ENCODE measurements around the gene HNRNPK.

DNA sequence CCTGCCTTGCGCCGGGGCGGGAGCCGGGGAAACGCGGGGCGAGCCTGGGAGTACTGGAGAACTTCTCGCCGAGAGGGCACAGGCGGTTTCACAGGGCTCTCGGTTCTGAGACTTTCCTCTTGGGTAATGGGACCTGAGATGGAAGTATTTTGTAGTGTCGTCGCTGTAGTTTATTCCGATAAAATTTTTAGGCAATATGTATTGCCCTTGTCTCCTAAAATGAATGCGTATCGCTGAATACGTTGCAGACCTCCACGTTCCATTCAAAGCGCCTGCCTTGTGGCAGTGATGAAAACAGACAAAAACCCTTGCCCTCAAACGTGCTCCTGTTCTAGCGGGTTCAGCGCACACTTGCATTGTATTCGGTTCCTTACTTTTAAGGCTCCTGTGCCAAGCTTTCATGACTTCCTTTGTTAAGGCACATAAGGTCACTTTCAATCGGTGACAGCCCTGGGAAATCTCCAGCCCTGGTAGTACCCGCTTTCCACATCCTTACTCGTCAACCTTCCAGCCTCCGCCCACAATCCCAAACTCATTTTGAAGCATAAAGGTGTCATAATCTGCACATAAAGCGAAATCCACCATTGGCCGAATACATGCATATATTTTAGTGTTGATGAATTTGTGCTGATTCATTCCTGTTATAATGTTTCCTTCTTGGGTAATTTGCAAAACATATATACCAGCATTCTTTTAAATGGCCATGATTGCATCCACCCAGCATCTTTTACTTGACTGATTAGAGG is 1.3 kb upstream of the HNRNPK start:
- TF ChIP-seq TCF12 (IDR thresholded peaks at IDR 0.05; ENCODE audit: low read depth, low read length) (no peak), RCOR1 (conservative IDR thresholded peaks at IDR 0.05; ENCODE audit: low read depth, low read length) (no peak), GABPA (IDR thresholded peaks at IDR 0.05; ENCODE audit: low read depth) (no peak), ATF7 (IDR thresholded peaks at IDR 0.05; ENCODE audit: low read depth) (no peak), TAF1 (IDR thresholded peaks at IDR 0.05; ENCODE audit: borderline replicate concordance, low read depth, low read length) (no peak), STAT1 (conservative IDR thresholded peaks at IDR 0.05) (no peak), ZNF24 (IDR thresholded peaks at IDR 0.05) (no peak), SMC3 (IDR thresholded peaks at IDR 0.05; ENCODE audit: borderline replicate concordance, low read length) (no peak)
- TF ChIP-seq, protein P1, sequence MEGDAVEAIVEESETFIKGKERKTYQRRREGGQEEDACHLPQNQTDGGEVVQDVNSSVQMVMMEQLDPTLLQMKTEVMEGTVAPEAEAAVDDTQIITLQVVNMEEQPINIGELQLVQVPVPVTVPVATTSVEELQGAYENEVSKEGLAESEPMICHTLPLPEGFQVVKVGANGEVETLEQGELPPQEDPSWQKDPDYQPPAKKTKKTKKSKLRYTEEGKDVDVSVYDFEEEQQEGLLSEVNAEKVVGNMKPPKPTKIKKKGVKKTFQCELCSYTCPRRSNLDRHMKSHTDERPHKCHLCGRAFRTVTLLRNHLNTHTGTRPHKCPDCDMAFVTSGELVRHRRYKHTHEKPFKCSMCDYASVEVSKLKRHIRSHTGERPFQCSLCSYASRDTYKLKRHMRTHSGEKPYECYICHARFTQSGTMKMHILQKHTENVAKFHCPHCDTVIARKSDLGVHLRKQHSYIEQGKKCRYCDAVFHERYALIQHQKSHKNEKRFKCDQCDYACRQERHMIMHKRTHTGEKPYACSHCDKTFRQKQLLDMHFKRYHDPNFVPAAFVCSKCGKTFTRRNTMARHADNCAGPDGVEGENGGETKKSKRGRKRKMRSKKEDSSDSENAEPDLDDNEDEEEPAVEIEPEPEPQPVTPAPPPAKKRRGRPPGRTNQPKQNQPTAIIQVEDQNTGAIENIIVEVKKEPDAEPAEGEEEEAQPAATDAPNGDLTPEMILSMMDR (IDR thresholded peaks at IDR 0.05 in 2 of 3, conservative IDR thresholded peaks at IDR 0.05 in 1 of 3; ENCODE audit: control insufficient read depth in 2 of 3, extremely low read depth in 1 of 3, insufficient read depth in 1 of 3, low read depth in 3 of 3, low read length in 3 of 3), result no peak
- TF ChIP-seq, protein P2, sequence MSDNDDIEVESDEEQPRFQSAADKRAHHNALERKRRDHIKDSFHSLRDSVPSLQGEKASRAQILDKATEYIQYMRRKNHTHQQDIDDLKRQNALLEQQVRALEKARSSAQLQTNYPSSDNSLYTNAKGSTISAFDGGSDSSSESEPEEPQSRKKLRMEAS (IDR thresholded peaks at IDR 0.05; ENCODE audit: low read depth, low read length), result no peak
